Endothelial cell of umbilical vein (primary cell): ENCODE measurements around the gene PTAR1. TPM values are rescaled to one million over a fixed set of nuclear protein-coding genes. Genes with fewer than 3 reads are reported as not detected.

Source experiments
- BruUV-seq: library from RNA; stranded (reverse); fragments of 400-500 nt; replicated peaks from 2 replicates; lab custom pipeline; 2021; lab: Mats Ljungman, UMichigan
- CTCF ChIA-PET: fragments of 300-600, 350-600 bp; sonication (Branson Sonifier 250); formaldehyde crosslinking; loops from one replicate; lab custom pipeline; 2021; ENCODE audit warnings: antibody characterized with exemption, inconsistent platforms; lab: Charles Lee
- POLR2A ChIA-PET: fragments of 300-600, 350-600 bp; sonication (Branson Sonifier 250); formaldehyde crosslinking; loops from one replicate; lab custom pipeline; 2021; ENCODE audit warnings: antibody characterized with exemption, inconsistent platforms; lab: Charles Lee
- DNase-seq: peaks from one replicate; pipeline ENCODE4 v3.0.0-alpha.2; 2011; ENCODE audit warnings: low read depth, low spot score
- FAIRE-seq: peaks from 2 replicates; lab custom pipeline; 2011; peaks lifted over from hg19 to GRCh38; lab: Jason Lieb, UNC
- H2AFZ ChIP-seq: 2 replicates; pipeline ENCODE4 v1.6.0; 2012; ENCODE audit warnings: low read depth, low read length, control low read depth, inconsistent platforms
- H3K27ac ChIP-seq: 2 replicates; pipeline ENCODE4 v1.5.1; 2011; ENCODE audit warnings: low read depth, mild to moderate bottlenecking, control low read depth, low read length, moderate library complexity; ENCODE audit not compliant: insufficient read depth
- H3K27me3 ChIP-seq, 2 experiments: 2 replicates each; pipeline versions ENCODE4 v1.6.0 to v1.6.1; 2011; ENCODE audit warnings: low read length in 2 of 2, mixed read lengths in 1 of 2; ENCODE audit not compliant: control insufficient read depth in 2 of 2, insufficient read depth in 2 of 2
- H3K36me3 ChIP-seq, 2 experiments: 2 replicates in 1 of 2; 3 replicates in 1 of 2; pipeline ENCODE4 v1.5.1; 2011; ENCODE audit warnings: low read length in 2 of 2, mild to moderate bottlenecking in 1 of 2, moderate library complexity in 1 of 2; ENCODE audit not compliant: control insufficient read depth in 2 of 2, insufficient read depth in 2 of 2; ENCODE audit errors: extremely low read depth in 1 of 2
- H3K4me1 ChIP-seq: 3 replicates; pipeline ENCODE4 v1.5.1; 2011; ENCODE audit warnings: mild to moderate bottlenecking, low read length; ENCODE audit not compliant: control insufficient read depth, insufficient read depth; ENCODE audit errors: extremely low read depth
- H3K4me2 ChIP-seq: 2 replicates; pipeline ENCODE4 v1.6.1; 2011; ENCODE audit warnings: low read length, control low read depth, mixed read lengths; ENCODE audit not compliant: insufficient read depth
- H3K4me3 ChIP-seq, 3 experiments: fragments of 200-600 bp in 1 of 3; sonication (generic), shearing (Covaris generic) in 1 of 3; replicated peaks in 1 of 3; 2 replicates each; pipeline ENCODE4 v1.5.1; 2011 to 2016; ENCODE audit warnings: control low read depth in 3 of 3, low read length in 3 of 3, mild to moderate bottlenecking in 2 of 3, inconsistent platforms in 1 of 3, low read depth in 1 of 3, moderate library complexity in 1 of 3; ENCODE audit not compliant: insufficient read depth in 1 of 3
- H3K79me2 ChIP-seq: 2 replicates; pipeline ENCODE4 v1.6.0; 2012; ENCODE audit warnings: low read length, inconsistent platforms; ENCODE audit not compliant: control insufficient read depth, insufficient read depth
- H3K9ac ChIP-seq: replicated peaks from 2 replicates; pipeline ENCODE3; 2011; ENCODE audit warnings: low read length, control low read depth; ENCODE audit not compliant: insufficient read depth; ENCODE audit errors: extremely low read depth
- H3K9me1 ChIP-seq: replicated peaks from 3 replicates; pipeline ENCODE4 v1.6.0; 2011; ENCODE audit warnings: mild to moderate bottlenecking, low read length; ENCODE audit not compliant: control insufficient read depth, insufficient read depth; ENCODE audit errors: extremely low read depth
- H3K9me3 ChIP-seq: replicated peaks from 2 replicates; pipeline ENCODE4 v1.5.1; 2012; ENCODE audit warnings: low read length, inconsistent platforms; ENCODE audit not compliant: control insufficient read depth, insufficient read depth
- H4K20me1 ChIP-seq: replicated peaks from 2 replicates; pipeline ENCODE3; 2011; ENCODE audit warnings: mild to moderate bottlenecking, low read length; ENCODE audit not compliant: control insufficient read depth, insufficient read depth; ENCODE audit errors: extremely low read depth
- GATA2 ChIP-seq: IDR thresholded peaks from 2 replicates; pipeline ENCODE4 v1.7.0; 2011; ENCODE audit warnings: low read depth, mild to moderate bottlenecking, moderate library complexity, mixed read lengths, low read length; ENCODE audit not compliant: insufficient read length, insufficient read depth
- dilution Hi-C: fragments of 300-500 bp; cut with MboI; formaldehyde crosslinking; loops from one replicate; pipeline ENCODE4 v1.15.0; 2019; ENCODE audit warnings: low sequenced_read_pairs; ENCODE audit not compliant: extremely low pct_ligation_motif_present
- intact Hi-C: fragments of 100-400 bp; cut with micrococcal nuclease; formaldehyde crosslinking; loops from one replicate; pipeline ENCODE4 v1.10.0; 2022
- polyA plus RNA-seq, 4 experiments: library from polyadenylated mRNA; depleted of rRNA in 3 of 4; stranded (reverse) in 3 of 4; unstranded in 1 of 4; fragments of >200 nt; gene quantifications; 2 replicates each; pipeline versions ENCODE4 v1.2.1 to v1.2.3, GENCODE V29; 2011 to 2012; ENCODE audit warnings: missing spikeins in 1 of 4
- total RNA-seq: library from RNA; stranded (reverse); gene quantifications from 2 replicates; pipeline ENCODE4 v1.2.3, GENCODE V29; 2021
- TF ChIP-seq, protein P1 (sequence below), 2 donors: IDR thresholded peaks; 1 replicate in 1 of 2; 2 replicates in 1 of 2; pipeline ENCODE4 v1.5.1; 2011; ENCODE audit warnings: low read length in 2 of 2, mild to moderate bottlenecking in 2 of 2, moderate library complexity in 2 of 2, control low read depth in 1 of 2, inconsistent platforms in 1 of 2, low read depth in 1 of 2; ENCODE audit not compliant: insufficient read depth in 1 of 2; ENCODE audit errors: extremely low read depth in 1 of 2

The PTAR1 gene
- total and polyA plus RNA-seq, 2 donors (not counting 3 experiments of a cell fraction or from before 2014, with no cell fraction given), result 8.1 to 46.8 TPM

DNA sequence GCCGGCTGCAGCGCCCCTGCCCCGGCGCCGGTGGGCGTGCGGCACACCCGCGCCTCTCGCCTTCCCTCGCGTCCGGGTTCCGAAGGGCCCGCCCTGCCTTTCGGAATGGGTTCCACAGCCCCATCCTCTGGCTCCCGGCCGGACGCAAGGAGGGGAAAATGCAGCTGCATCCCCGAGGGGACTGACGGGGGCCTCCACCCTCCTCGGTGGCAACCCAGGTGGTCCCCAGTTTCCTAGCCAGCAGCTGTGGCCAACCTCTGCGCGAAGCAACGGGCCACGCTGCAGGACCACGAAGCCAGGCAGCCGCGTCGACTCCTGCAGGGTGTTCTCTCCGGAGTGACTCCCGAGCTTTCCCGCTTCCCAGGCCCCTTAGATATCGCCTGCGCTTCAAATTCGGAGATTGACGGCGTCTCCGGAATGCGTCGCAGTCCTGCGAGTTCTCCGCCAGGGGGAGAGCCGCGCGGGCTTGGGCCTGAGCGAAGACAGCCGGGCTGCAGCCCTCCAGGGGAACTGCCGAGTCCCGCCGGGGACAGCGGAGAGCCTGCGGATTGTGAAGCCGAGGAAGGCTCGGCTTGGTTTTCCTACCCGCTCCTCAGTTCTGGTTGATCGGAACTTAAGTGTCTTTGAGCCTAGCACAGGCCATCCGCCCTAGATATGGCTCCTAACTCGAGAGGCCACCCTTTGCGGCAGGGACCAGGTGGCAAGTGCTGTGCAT lies 87.1 kb downstream of the PTAR1 start:
- Histone ChIP-seq H3K4me3 (peak overlapping the region; percentile 49 to 69 (median 64)), H4K20me1 (no peaks in the 10 kb centered on the region), H3K27me3 (peaks cover 17% of the 10 kb centered on the region in 2 experiments), H2AFZ (peak overlapping the region; percentile 97), H3K9me1 (no peaks in the 10 kb centered on the region), H3K4me2 (peak overlapping the region; percentile 58), H3K9me3 (no peaks in the 10 kb centered on the region), H3K4me1 (peaks cover 36% of the 10 kb centered on the region), H3K79me2 (no peaks in the 10 kb centered on the region), H3K27ac (peak overlapping the region; percentile 30), H3K36me3 (no peaks in the 10 kb centered on the region), H3K9ac (peak overlapping the region; percentile 46)
- BruUV-seq, result no TSS peak
- TF ChIP-seq GATA2, result no peak
- TF ChIP-seq, protein P1, sequence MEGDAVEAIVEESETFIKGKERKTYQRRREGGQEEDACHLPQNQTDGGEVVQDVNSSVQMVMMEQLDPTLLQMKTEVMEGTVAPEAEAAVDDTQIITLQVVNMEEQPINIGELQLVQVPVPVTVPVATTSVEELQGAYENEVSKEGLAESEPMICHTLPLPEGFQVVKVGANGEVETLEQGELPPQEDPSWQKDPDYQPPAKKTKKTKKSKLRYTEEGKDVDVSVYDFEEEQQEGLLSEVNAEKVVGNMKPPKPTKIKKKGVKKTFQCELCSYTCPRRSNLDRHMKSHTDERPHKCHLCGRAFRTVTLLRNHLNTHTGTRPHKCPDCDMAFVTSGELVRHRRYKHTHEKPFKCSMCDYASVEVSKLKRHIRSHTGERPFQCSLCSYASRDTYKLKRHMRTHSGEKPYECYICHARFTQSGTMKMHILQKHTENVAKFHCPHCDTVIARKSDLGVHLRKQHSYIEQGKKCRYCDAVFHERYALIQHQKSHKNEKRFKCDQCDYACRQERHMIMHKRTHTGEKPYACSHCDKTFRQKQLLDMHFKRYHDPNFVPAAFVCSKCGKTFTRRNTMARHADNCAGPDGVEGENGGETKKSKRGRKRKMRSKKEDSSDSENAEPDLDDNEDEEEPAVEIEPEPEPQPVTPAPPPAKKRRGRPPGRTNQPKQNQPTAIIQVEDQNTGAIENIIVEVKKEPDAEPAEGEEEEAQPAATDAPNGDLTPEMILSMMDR (IDR thresholded peaks at IDR 0.05; ENCODE audit: extremely low read depth in 1 of 2, insufficient read depth in 1 of 2, low read depth in 1 of 2, low read length in 2 of 2), result peak; percentile 91 to 94
- peak; percentile 83 for DNase-seq
- peak; percentile 94 for FAIRE-seq
- dilution Hi-C loops, result no loop called here
- intact Hi-C loops, result loop anchor here (1.0 to 10.0 kb wide), 11 partner anchors 67 to 742 kb away; partner anchors contain the start of gene KLF9
- ChIA-PET POLR2A (interaction anchor here (0.6 to 0.8 kb wide), 2 partner anchors 171 to 672 kb away, joined by 3 to 4 read pairs; no protein-coding TSS in a partner anchor), CTCF (interaction anchor here (0.6 to 4.2 kb wide), 74 partner anchors 8 to 930 kb away, joined by 3 to 52 read pairs (median 4); partner anchors contain the start of gene PTAR1)
